Measurements from ENCODE around the gene WDR70.
A peak's percentile ranks its signal among the peaks of the same experiment; 100 is the strongest.
"Not testable (repeated sequence)": the region's sequence is repeated elsewhere in the genome, so short reads cannot be mapped to it uniquely, and the experiment has no call there.

WDR70 gene

DNA sequence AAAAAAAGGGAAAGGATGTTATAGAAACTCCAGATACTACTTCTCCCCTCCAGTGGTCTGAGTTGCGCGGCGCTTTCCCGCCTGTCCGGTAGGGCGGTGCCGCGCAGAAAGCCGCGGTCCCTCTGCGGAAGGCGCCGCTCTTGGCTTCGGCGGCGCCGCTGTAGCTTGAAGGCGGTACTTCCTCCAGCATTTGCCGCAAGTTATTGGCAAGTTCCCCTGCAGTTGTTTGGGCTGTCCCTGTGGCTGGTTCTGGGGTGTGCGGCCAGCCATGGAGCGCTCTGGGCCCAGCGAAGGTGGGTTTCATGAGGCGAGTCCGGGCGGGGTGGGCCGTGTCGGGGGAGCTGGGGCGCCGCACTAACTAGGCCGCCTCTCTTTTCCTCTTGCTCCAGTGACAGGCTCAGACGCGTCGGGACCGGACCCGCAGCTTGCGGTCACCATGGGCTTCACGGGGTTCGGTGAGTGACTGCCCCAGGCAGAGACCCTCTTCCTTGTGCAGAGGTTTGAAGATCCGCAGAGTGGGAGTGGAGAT, at the start of gene WDR70:
Gene WDR70, plus strand, starts transcription at position 219 of the 529 bp plus-strand sequence. Its CDS starts 50 bp downstream, at position 269.
- H3K27ac ChIP-seq (ENCODE audit: low read depth, low read length); H3K27me3 ChIP-seq (ENCODE audit: control insufficient read depth, insufficient read depth, low read length); H3K36me3 ChIP-seq (ENCODE audit: control insufficient read depth, insufficient read depth, low read length); H3K4me1 ChIP-seq (ENCODE audit: control insufficient read depth, insufficient read depth, low read length); H3K9me3 ChIP-seq (ENCODE audit: control insufficient read depth, insufficient read depth, low read depth, low read length): not testable (repeated sequence)
- Histone ChIP-seq H3K4me3 (ENCODE audit: low read depth, low read length) (peak within 1 kb of the TSS; percentile 90), H3K9ac (ENCODE audit: low read length) (peak within 1 kb of the TSS; percentile 71)

DNA sequence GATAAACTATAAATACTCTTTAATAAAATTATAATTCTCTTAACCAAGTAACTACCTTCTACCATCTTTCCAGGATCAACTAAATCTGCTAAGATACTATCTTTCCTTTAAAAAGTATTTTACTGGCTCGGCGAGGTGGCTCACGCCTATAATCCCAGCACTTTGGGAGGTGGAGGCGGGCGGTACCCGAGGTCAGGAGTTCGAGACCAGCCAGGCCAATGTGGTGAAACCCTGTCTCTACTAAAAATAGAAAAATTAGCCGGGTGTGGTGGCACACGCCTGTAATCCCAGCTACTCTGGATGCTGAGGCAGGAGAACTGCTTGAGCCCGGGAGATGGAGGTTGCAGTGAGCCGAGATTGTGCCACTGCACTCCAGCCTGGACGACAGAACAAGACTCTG, 44.4 kb upstream of the WDR70 start:
- not testable (repeated sequence) for H3K9ac ChIP-seq (ENCODE audit: low read length); H3K4me3 ChIP-seq (ENCODE audit: low read depth, low read length); H3K27me3 ChIP-seq (ENCODE audit: control insufficient read depth, insufficient read depth, low read length); H3K4me1 ChIP-seq (ENCODE audit: control insufficient read depth, insufficient read depth, low read length); H3K9me3 ChIP-seq (ENCODE audit: control insufficient read depth, insufficient read depth, low read depth, low read length); H3K27ac ChIP-seq (ENCODE audit: low read depth, low read length)
- peaks cover 83% of the 10 kb centered on the region for H3K36me3 ChIP-seq (ENCODE audit: control insufficient read depth, insufficient read depth, low read length)

DNA sequence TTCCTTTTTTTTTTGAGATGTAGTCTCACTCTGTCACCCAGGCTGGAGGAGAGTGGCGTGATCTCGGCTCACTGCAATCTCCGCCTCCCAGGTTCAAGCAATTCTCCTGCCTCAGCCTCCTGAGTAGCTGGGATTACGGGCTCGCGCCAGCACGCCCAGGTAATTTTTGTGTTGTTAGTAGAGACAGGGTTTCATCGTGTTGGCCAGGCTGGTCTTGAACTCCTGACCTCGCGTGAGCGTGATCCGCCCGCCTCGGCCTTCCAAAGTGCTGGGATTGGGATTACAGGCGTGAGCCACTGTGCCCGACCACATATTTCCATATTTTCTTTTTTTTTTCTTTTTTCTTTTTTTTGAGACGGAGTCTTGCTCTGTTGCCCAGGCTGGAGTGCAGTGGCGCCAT, 36.4 kb upstream of the WDR70 start:
- not testable (repeated sequence) for H3K9ac ChIP-seq (ENCODE audit: low read length); H3K4me3 ChIP-seq (ENCODE audit: low read depth, low read length); H3K27ac ChIP-seq (ENCODE audit: low read depth, low read length); H3K9me3 ChIP-seq (ENCODE audit: control insufficient read depth, insufficient read depth, low read depth, low read length); H3K27me3 ChIP-seq (ENCODE audit: control insufficient read depth, insufficient read depth, low read length); H3K4me1 ChIP-seq (ENCODE audit: control insufficient read depth, insufficient read depth, low read length)
- peaks cover 83% of the 10 kb centered on the region for H3K36me3 ChIP-seq (ENCODE audit: control insufficient read depth, insufficient read depth, low read length)

DNA sequence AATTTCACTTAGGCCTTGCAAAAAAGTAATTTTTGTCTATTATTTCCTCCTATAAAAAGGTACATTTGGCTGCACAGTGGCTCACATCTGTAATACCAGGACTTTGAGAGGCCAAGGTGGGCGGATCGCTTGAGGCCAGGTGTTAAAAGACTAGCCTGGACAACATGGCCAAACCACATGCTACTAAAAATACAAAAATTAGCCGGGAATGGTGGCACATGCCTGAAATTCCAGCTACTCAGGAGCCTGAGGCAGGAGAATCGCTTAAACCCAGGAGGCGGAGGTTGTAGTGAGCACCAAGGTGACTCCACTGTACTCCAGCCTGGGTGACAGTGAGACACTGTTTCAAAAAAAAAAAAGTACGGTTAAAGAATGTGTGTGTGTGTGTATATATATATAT, 24.0 kb upstream of the WDR70 start:
- Histone ChIP-seq H3K36me3 (ENCODE audit: control insufficient read depth, insufficient read depth, low read length) (peaks cover 81% of the 10 kb centered on the region), H3K9me3 (ENCODE audit: control insufficient read depth, insufficient read depth, low read depth, low read length) (no peaks in the 10 kb centered on the region)

DNA sequence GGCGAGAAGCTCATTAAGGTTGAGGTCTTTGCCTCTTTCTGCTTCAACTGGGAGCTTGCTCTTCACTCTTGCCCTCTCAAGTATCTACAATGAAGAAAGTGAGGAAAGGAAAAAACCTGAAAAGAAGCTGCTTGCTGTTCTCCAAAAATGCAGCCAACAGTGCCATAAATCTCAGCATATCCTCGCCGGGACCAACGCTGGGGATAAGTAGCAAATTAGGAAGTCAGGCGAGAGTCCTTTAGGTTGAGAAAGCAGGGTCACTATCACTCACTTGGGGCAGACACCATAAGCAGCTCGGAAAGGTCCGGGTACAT, 8.6 kb upstream of the WDR70 start:
- H3K4me1 ChIP-seq (ENCODE audit: control insufficient read depth, insufficient read depth, low read length): peaks cover 4% of the 10 kb centered on the region; the same call in 1 of the 2 replicates
- H3K4me3 ChIP-seq (ENCODE audit: low read depth, low read length): peak overlapping the region; percentile 99
- H3K27me3 ChIP-seq (ENCODE audit: control insufficient read depth, insufficient read depth, low read length): no peaks in the 10 kb centered on the region
- H3K27ac ChIP-seq (ENCODE audit: low read depth, low read length): peak overlapping the region; percentile 21; the same call in 1 of the 2 replicates
- no peaks in the 10 kb centered on the region for H3K9me3 ChIP-seq (ENCODE audit: control insufficient read depth, insufficient read depth, low read depth, low read length)
- peak overlapping the region; percentile 98 for H3K9ac ChIP-seq (ENCODE audit: low read length)
- no peaks in the 10 kb centered on the region; the same call in 1 of the 2 replicates for H3K36me3 ChIP-seq (ENCODE audit: control insufficient read depth, insufficient read depth, low read length)

More for the DNA sequence above, 24.0 kb upstream of the WDR70 start:
- Histone ChIP-seq H3K4me3 (ENCODE audit: low read depth, low read length) (no peak overlapping the region), H3K27ac (ENCODE audit: low read depth, low read length) (no peak overlapping the region), H3K9ac (ENCODE audit: low read length) (no peak overlapping the region), H3K4me1 (ENCODE audit: control insufficient read depth, insufficient read depth, low read length) (no peaks in the 10 kb centered on the region), H3K27me3 (ENCODE audit: control insufficient read depth, insufficient read depth, low read length) (no peaks in the 10 kb centered on the region)

DNA sequence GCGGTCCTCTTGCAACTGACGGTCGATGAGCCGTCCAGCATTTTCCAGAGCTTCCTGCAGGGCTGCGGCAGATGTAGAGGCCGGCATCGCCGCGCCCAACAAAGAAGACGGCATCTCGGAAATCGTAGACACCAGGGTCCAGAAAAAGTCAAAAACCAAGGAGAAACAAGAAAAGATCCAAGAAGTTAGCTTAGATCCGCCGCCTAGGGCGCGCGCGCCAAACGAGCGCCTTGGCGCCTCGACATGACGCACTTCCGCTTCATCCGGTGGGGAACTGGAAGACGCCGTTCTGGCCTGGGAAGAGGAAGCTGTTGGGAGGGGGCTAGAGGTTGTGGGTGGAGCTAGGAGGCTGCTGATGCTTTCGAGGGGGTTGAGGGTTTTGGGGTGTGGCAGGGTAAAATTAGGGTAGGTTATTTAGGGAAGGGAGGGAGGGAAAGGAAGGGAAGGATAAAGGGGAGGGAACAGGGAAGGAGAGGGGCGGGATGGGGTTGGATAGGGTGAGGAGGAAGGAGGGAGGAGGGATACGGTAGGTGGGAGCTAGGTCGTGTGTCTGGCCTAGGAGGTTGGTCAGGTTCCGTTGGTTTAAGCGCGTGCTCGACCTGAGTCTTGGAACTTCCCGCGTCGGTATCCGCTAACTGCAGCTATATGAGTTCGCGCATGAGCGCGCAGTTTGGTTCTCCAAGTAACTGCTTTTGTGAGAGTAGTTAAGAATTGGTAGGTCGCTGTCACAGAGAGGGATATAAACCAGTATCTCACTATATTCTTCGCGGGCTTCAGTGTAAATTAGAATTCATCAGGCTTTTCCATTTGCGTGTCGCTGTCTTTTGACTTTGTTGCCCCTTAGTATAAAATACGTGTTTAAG, 8.0 kb upstream of the WDR70 start, which contains the start of gene NUP155:
Gene NUP155, minus strand, starts transcription at position 243 of the 863 bp plus-strand sequence. Its CDS starts 129 bp downstream, at position 114.
- H3K27me3 ChIP-seq (ENCODE audit: control insufficient read depth, insufficient read depth, low read length): no peaks in the 10 kb centered on the region
- peak within 1 kb of the TSS; percentile 98 for H3K9ac ChIP-seq (ENCODE audit: low read length)
- H3K9me3 ChIP-seq (ENCODE audit: control insufficient read depth, insufficient read depth, low read depth, low read length): no peaks in the 10 kb centered on the region
- peak within 1 kb of the TSS; percentile 21; the same call in 1 of the 2 replicates for H3K27ac ChIP-seq (ENCODE audit: low read depth, low read length)
- peak within 1 kb of the TSS; percentile 99 for H3K4me3 ChIP-seq (ENCODE audit: low read depth, low read length)
- no peaks in the 10 kb centered on the region; the same call in 1 of the 2 replicates for H3K36me3 ChIP-seq (ENCODE audit: control insufficient read depth, insufficient read depth, low read length)
- peaks cover 4% of the 10 kb centered on the region; the same call in 1 of the 2 replicates for H3K4me1 ChIP-seq (ENCODE audit: control insufficient read depth, insufficient read depth, low read length)

DNA sequence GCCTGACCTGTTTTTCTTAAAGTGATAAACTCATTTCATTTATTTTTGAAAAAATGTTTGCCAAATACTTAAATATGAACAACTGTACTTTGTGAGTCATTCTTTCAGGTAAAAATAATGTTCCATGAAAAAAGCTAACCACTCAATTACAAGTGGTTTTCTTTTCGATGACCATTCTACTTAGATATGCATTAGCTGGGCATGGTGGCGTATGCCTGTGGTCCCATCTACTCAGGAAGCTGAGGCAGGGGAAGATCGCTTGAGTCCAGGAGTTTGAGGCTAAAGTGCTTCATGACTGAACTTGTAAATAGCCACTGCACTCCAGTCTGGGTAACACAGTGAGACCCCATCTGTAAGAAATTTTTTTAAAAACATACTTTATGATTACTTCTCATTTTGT, 4.0 kb upstream of the WDR70 start:
- H3K27me3 ChIP-seq (ENCODE audit: control insufficient read depth, insufficient read depth, low read length): no peaks in the 10 kb centered on the region
- no peak overlapping the region for H3K9ac ChIP-seq (ENCODE audit: low read length)
- H3K9me3 ChIP-seq (ENCODE audit: control insufficient read depth, insufficient read depth, low read depth, low read length): no peaks in the 10 kb centered on the region
- H3K36me3 ChIP-seq (ENCODE audit: control insufficient read depth, insufficient read depth, low read length): no peaks in the 10 kb centered on the region; the same call in 1 of the 2 replicates
- no peak overlapping the region for H3K27ac ChIP-seq (ENCODE audit: low read depth, low read length)
- no peak overlapping the region for H3K4me3 ChIP-seq (ENCODE audit: low read depth, low read length)
- no peaks in the 10 kb centered on the region for H3K4me1 ChIP-seq (ENCODE audit: control insufficient read depth, insufficient read depth, low read length)

DNA sequence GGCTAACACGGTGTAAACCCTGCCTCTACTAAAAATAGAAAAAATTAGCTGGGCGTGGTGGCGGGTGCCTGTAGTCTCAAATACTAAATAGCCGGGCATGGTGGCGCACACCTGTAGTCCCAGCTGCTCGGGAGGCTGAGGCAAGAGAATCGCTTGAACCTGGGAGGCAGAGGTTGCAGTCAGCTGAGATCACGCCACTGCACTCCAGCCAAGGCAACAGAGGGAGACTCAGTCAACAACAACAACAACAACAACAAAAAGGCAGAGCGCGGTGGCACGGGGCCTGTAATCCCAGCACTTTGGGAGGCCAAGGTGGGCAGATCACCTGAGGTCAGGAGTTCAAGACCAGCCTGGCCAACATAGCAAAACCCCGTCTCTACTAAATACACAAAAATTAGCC, 1.1 kb upstream of the WDR70 start:
- H3K27me3 ChIP-seq (ENCODE audit: control insufficient read depth, insufficient read depth, low read length); H3K27ac ChIP-seq (ENCODE audit: low read depth, low read length): not testable (repeated sequence)

DNA sequence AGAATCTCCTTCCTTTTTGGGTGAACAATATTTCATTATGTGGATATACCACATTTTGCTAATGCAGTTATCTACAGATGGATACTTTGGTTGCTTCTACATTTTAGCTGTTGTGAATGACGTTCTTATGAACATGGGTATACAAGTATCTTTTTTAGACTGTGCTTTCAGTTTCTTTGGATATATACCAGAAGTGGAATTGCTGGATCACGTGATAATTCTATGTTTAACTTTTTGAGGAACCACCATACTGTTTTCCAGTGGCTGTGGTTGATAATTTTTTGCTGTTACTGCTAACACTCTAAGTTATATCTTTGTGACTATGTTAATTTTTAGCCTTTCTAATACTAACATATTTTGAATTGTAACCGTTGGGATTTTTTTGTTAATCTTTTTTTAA, 12.5 kb downstream of the WDR70 start:
- Histone ChIP-seq H3K36me3 (ENCODE audit: control insufficient read depth, insufficient read depth, low read length) (peaks cover 7% of the 10 kb centered on the region), H3K9ac (ENCODE audit: low read length) (no peak overlapping the region), H3K4me3 (ENCODE audit: low read depth, low read length) (no peak overlapping the region), H3K27ac (ENCODE audit: low read depth, low read length) (no peak overlapping the region), H3K4me1 (ENCODE audit: control insufficient read depth, insufficient read depth, low read length) (no peaks in the 10 kb centered on the region), H3K9me3 (ENCODE audit: control insufficient read depth, insufficient read depth, low read depth, low read length) (no peaks in the 10 kb centered on the region), H3K27me3 (ENCODE audit: control insufficient read depth, insufficient read depth, low read length) (no peaks in the 10 kb centered on the region)

More for the DNA sequence above, 1.1 kb upstream of the WDR70 start:
- H3K36me3 ChIP-seq (ENCODE audit: control insufficient read depth, insufficient read depth, low read length); H3K4me3 ChIP-seq (ENCODE audit: low read depth, low read length); H3K9me3 ChIP-seq (ENCODE audit: control insufficient read depth, insufficient read depth, low read depth, low read length); H3K9ac ChIP-seq (ENCODE audit: low read length); H3K4me1 ChIP-seq (ENCODE audit: control insufficient read depth, insufficient read depth, low read length): not testable (repeated sequence)

DNA sequence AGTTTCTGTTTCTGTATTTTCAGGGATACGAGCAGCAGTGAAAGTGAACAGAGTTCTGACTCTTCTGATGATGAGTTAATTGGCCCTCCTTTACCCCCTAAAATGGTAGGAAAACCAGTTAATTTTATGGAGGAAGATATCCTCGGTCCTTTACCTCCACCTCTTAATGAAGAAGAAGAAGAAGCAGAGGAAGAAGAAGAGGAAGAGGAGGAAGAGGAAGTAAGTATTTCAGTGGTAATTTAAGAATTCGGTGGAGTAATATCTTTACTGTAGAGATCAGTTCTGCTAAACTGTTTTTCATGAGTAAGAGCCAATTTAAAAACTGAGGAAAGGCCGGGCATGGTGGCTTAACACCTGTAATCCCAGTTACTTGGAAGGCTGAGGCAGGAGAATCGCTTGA, 17.2 kb downstream of the WDR70 start:
- Histone ChIP-seq H3K9me3 (ENCODE audit: control insufficient read depth, insufficient read depth, low read depth, low read length) (no peaks in the 10 kb centered on the region), H3K36me3 (ENCODE audit: control insufficient read depth, insufficient read depth, low read length) (peaks cover 13% of the 10 kb centered on the region), H3K27me3 (ENCODE audit: control insufficient read depth, insufficient read depth, low read length) (no peaks in the 10 kb centered on the region), H3K4me1 (ENCODE audit: control insufficient read depth, insufficient read depth, low read length) (no peaks in the 10 kb centered on the region), H3K27ac (ENCODE audit: low read depth, low read length) (no peak overlapping the region), H3K4me3 (ENCODE audit: low read depth, low read length) (no peak overlapping the region), H3K9ac (ENCODE audit: low read length) (no peak overlapping the region)

DNA sequence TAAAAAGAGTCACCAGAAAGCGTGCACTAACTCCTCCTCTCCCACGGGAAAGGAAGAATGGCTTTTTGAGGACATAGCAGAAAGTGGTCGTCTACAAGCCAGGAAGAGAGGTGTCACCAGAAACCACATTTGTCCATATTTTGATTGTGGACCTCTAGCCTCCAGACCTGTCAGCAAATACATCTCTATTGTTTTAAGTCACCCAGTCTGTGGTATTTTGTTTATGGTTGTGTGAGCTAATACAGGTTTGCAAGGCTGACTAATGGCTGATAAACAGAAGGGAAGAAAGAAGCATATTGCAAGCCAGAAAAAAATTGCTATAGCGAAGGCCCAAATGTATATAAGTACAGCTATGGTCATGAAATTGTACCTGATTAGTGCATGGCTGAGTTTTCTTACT, 21.4 kb downstream of the WDR70 start:
- H3K9me3 ChIP-seq (ENCODE audit: control insufficient read depth, insufficient read depth, low read depth, low read length): no peaks in the 10 kb centered on the region
- H3K36me3 ChIP-seq (ENCODE audit: control insufficient read depth, insufficient read depth, low read length): peaks cover 11% of the 10 kb centered on the region
- no peak overlapping the region for H3K27ac ChIP-seq (ENCODE audit: low read depth, low read length)
- no peak overlapping the region for H3K9ac ChIP-seq (ENCODE audit: low read length)
- H3K27me3 ChIP-seq (ENCODE audit: control insufficient read depth, insufficient read depth, low read length): no peaks in the 10 kb centered on the region
- no peak overlapping the region for H3K4me3 ChIP-seq (ENCODE audit: low read depth, low read length)
- H3K4me1 ChIP-seq (ENCODE audit: control insufficient read depth, insufficient read depth, low read length): no peaks in the 10 kb centered on the region
